Gastroesophageal sphincter (tissue), 3 donors: ENCODE results near the gene CPNE4.

ENCODE experiments used
- CTCF ChIP-seq, 4 experiments: fragments of 200-600 bp in 2 of 4; fragments of 450-650 bp in 2 of 4; sonication (generic) in 1 of 4; IDR thresholded peaks; one replicate each; pipeline ENCODE4 v1.5.1; 2017 to 2019; ENCODE audit warnings: antibody characterized with exemption in 4 of 4, mild to moderate bottlenecking in 2 of 4, moderate library complexity in 2 of 4
- EP300 ChIP-seq: sonication (generic); formaldehyde crosslinking; IDR thresholded peaks from one replicate; pipeline ENCODE4 v1.6.1; 2017; ENCODE audit warnings: antibody characterized with exemption, mild to moderate bottlenecking
- POLR2A ChIP-seq, 2 donors: fragments of 450-650 bp; IDR thresholded peaks; one replicate each; pipeline ENCODE4 v1.6.1; 2017; ENCODE audit warnings: antibody characterized with exemption in 2 of 2, mild to moderate bottlenecking in 2 of 2, moderate library complexity in 1 of 2
- POLR2AphosphoS5 ChIP-seq: sonication (generic); formaldehyde crosslinking; IDR thresholded peaks from one replicate; pipeline ENCODE4 v1.6.1; 2017; ENCODE audit warnings: antibody characterized with exemption

GRCh38 chr3:131802029-131802428 is 232.8 kb downstream of the CPNE4 start:
- no peak for TF ChIP-seq POLR2A (IDR thresholded peaks at IDR 0.05)
- TF ChIP-seq CTCF (IDR thresholded peaks at IDR 0.05) = no peak
- no peak for TF ChIP-seq POLR2AphosphoS5
- TF ChIP-seq EP300 = no peak
